Activated T-cell treated with anti-CD3 and anti-CD28 coated beads for 48 hours (primary cell): ENCODE results near the gene TRIM28.

Experiments used
- DNase-seq: peaks from one replicate; pipeline ENCODE4 v3.0.0-alpha.2; 2020; ENCODE audit warnings: low read depth

TRIM28 gene

GRCh38 chr19:58579473-58580142 lies 35.7 kb downstream of the TRIM28 start:
- no peak for DNase-seq

- peak; percentile 88 for DNase-seq
These were observed 37.6 kb downstream of the TRIM28 start for GRCh38 chr19:58581227-58582141.

GRCh38 chr19:58582985-58583384 lies 39.1 kb downstream of the TRIM28 start:
- no peak for DNase-seq

- no peak for DNase-seq
These were observed 40.9 kb downstream of the TRIM28 start for GRCh38 chr19:58584498-58585441.

- DNase-seq: no peak
These were observed 41.7 kb downstream of the TRIM28 start for GRCh38 chr19:58585442-58586132.

- DNase-seq: no peak
These were observed 42.4 kb downstream of the TRIM28 start for GRCh38 chr19:58586133-58586765.
